GM18873 (cell line): ENCODE measurements around the gene RAB1A.
A peak's percentile ranks its signal among the peaks of the same experiment; 100 is the strongest.

Experiments
- ATAC-seq: cut with Tn5 transposase; IDR thresholded peaks from one replicate; pipeline ENCODE4 v1.9.1; 2021; ENCODE audit warnings: mild to moderate bottlenecking, moderate library complexity, moderate number of reproducible peaks; ENCODE audit not compliant: unreplicated experiment, low FRiP score

RAB1A gene

DNA sequence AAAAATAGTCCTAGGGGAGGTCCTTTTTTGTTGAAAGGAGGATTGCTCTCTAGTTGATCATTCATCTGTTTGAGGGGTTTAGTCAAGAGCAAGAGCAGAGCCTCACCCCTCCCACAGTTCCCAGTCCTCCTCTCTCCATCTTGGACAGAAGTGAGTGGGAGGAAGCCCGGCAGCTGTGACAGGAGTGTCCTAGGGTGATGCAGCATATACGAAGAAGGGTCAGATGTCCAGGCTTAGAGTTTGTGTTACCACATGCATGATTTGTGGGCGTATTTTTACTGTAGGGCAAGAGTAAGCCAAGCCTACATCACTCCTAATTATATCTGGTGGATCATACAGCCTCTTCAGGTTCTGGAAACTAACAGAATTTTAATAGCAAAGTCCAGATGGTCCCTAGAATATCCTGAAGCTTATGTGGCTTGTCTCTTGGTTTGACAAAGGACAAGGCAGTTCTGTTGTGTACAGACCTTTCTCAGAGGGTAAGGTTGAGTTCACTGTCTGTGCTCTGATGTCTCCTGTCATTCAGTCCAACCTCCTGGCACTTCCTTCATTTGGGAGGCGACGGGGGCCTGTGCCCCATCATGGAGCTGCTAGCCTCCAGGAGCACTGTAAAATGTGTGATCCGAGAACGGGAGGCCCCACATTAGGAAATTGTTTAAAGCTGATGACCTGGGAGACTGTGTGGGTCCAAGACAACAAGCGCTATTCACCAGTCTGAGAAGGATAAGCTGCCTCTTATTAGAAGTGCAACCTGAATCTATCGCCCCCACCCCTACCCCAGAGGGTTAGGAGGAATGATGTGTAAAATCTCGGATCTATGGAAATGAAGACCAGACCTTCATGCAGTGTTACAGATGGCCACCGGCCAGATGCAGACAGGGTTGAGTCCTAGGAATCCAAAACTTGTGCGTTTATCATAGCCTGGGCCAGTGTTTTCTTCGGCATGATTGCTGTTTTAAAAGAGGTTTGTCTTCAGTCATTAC, 66.8 kb downstream of the RAB1A start:
- no peak for ATAC-seq

DNA sequence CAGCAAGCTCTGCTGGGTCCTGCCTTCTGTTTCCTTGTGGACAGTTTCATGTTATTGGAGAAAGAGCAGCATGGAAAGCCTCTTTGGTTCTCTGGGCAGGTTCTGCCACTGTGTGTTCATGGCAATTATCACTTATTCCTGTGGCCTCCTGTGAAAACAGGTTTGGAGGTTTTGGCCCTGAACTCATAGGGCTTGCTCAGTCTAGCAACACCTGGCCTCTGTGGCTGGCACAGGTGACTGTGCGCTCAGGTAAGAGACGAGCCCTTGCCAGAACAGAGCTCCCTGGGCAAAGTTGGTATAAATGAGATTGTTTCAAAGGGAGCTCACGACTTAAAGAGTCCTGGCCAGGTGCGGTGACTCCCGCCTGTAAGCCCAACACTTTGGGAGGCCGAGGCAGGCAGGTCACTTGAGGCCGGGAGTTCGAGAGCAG, 68.0 kb downstream of the RAB1A start:
- ATAC-seq, result no peak

DNA sequence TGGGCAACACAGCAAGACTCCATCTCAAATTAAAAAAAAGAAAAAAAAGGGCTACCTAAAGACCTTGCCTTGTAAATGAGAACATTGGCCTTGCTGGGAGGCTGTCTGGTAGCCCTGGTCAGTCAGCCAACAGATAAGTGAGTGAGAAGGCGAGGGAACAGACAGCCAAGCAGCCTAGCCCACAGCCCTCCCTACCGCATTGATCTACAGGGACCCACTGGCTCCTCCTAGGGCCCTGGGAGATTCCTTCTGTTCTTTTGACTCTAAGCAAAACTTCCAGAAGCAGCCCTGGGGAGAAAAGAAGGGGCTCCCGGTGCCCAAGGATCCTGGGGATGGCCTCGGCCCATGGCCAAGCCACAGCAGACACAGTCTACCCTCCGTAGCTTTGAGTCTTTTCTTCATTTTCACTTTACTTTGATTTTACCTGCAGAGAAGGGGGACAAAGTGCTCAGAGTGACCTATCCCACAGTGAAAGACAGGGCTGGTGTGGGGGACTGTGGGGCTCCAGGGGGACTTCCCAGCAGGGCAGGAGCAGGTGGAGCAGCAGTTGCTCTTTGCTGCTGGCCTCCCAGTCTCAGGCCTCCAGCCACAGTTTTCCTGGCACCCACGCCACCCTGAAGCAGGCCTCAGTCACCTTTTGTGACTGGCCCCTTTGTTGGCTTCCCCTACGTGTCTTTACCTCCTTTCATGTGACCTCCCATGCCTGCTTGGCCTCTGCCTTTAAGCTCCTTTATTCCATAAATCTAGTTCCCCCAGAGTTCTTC, 68.6 kb downstream of the RAB1A start:
- ATAC-seq, result no peak

DNA sequence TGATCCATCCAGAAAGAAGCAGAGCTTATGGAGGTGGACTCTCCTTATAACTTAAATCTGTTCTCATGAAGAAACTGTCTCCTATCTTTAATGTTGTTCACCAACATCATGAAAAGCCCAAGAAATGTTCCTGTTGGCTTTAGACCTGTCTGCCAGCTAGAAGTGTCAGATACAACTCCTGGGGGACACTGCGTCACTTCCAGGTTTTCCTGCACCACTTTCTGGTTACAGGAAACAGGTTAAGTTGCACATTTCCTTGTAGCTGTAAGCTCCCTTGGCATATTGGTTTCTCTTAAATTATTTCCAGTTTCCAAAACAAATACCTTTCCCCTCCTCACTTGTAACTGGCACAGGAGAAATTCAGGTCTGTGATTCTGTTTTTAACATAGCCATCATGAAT, 70.8 kb downstream of the RAB1A start:
- no peak for ATAC-seq

DNA sequence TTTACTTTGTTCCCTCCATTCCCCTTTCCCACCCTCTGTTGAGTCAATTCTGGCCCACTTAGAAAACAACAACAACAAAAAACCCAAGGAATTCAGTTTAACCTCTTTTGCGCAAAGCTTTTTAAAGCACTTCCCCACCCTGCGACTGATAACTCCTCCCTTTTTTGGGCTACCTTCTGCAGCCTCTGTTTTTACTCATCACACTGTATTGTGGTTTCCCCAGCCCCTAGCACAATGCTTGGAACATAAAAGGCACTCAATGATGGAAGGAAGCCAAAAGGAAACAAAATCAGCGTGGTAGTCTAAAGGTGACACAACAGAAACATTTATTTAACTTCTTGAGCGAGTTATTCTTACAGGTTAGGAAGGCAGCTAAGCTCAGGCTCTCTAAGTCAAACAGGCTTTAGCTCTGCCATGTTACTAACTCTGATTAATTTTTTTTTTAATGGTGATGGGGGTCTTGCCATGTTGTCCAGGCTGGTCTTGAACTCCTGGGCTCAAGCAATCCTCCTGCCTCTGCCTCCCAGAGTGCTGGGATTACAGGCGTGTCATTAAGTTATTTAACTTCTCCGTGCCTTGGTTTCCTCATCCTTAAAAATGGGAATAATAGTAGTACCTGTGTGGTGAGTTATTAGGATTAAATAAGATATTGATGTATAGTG, 72.4 kb downstream of the RAB1A start:
- ATAC-seq, result no peak

DNA sequence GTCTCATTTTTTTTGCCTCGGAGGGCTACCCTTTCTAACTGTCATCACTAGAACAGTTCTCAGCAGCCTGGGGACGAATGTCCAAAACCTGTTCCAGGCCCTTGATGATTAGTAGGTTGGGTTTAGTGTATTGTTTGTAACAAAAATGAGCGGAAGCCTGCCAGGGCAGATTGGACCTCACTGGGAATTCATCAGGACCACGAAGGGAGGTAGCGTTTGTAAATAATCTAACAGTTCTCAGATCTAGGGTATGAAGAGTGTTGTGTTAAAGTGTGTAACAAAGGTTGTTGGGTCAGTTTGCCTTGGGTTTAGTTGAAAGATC, 72.9 kb downstream of the RAB1A start:
- ATAC-seq, result no peak

DNA sequence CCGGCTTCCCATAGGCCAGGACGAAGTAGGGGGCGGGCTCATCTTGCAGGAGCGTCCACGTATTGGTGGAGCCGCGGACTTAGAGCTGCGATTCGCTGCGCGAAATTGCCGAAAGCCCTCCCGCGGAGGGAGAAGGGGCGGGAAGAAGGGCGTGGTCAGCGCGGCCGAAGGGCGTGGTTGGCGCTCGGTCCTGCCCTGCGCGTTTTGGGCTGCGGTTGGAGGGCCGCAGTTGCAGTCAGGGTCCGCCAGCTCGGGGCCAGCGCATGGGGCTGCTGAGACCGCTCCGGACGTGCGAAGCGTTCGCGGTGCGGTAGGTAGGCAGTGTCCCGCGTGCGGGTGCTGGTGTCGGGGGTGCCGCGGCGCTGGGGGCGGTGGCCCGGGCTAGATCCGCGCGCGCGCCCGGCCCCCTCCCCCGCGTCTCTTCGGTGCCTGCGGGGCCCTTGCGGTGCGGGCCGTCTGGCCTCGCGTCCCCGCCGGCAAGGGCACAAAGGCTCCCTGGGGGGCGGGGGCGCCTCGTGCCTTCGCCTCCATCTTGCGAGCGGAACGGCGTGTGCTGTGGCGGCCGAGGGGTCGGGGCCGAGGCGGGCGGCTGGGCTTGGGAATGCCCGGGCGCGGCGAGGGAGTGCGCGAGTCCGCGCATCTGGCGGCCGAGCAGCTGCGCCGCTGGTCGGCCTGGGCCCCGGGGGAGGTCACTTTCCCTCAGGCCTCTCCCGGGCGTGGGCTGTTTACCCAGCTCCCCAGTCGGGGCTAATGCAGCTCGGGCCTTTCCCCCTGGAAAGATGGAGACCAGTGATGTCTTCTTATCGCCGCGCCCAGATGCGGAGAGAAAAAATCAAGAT, 73.5 kb downstream of the RAB1A start, which contains the start of gene CEP68:
Gene CEP68 (plus strand): TSS at position 202 of the 839 bp plus-strand sequence. CDS start 13,029 bp downstream, outside the sequence.
- ATAC-seq, result peak; percentile 84

DNA sequence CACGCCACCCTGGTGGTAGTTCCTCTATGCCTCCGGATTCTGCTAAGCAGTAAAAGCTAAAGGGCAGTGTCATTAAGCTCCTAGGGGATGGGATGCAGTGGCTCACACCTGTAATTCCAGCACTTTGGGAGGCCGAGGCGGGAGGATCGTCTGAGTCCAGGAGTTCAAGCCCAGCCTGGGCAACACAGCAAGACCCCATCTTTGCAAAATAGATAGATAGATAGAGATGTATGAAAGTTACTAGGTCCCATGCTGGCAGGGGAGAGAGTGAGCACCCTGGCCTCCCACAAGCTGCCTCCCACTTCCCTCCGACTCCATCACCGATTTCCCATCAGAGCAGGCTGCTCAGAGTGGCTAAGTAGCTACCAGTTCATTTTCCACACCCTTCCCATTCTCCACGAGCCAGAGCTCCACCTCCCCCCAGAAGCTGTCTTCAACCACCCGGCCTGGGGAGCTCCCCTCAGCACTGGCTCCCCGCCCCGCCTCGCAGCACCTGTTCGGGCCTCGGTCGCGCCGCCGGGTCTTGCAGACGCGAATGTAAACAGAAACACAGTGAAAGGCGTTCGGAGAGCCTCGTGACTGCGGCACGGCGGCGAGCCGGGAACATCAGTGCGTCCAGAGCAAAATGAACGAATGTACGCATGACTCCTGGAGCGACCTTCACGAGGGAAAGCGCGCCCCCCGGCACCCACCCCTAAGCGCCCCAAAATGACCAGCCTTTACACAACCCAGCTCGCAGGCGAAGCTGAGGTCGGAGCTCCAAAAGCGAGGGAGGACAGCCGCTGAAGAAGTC, 74.3 kb downstream of the RAB1A start:
- ATAC-seq, result peak; percentile 22

DNA sequence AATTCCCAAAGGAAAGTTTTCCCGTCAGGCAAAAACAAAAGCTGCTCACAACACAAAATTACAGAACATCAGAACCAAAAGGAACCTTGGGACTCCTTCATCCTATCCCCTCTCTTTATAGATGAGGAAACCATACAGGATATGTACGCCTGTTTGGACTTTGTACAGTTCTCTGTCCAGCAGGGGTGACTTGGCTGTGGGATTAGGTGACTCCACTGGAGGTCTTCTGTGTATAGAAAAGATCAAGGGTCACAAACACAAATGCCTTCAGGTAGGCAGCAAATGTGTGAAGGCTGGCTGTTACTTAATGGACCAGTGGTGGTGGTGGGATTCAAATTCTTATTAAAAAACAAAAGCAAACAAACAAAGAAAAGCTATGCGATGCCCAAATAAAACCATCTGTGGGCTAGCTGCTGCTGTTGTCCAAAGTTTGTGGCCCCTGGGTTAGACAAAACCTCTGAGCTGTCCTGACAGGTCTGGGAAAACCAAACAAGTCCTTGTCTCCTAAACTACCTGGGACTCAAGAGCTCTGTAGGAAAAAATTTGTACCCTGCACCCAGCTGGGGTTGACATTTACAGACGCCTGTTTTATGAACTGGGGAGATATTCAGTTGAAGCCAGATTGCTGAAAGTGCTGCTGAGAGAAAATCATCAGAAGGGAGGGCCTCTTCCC, 75.0 kb downstream of the RAB1A start:
- no peak for ATAC-seq

DNA sequence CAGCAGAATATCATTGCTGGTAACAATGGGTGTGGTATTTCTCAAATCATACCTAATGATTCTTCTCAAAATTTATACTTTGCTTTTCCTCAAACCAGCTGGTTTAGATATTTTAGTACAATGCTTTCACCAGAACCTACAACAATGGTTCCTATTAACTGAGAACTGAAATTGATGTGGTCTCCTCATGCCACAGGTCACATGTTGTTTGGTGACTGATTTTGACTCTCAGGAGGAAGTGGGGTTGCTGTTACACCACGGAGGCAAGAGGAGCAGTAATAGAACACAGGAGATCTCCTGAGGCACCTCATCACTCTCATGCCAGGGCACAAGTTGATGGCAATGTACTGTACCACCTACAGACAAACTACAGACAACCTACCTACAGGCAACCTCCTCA, 76.7 kb downstream of the RAB1A start:
- peak; percentile 51 for ATAC-seq

DNA sequence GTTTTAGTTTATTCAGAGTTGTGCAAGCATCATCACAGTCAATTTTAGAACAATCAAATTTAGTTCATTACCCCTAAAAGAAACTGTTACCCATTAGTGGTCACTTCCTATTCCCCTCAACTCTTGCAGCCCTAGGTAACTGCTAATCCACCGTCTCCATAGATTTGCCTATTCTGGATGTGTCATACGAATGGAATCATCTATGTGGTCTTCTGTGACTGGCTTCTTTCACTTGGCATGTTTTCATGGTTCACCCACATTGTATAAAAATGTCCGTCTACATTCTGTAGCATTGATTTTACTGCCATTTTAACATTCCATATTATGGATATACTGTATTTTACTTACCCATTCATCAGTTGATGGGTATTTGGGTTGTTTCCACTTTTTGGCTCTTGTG, 79.0 kb downstream of the RAB1A start:
- no peak for ATAC-seq

DNA sequence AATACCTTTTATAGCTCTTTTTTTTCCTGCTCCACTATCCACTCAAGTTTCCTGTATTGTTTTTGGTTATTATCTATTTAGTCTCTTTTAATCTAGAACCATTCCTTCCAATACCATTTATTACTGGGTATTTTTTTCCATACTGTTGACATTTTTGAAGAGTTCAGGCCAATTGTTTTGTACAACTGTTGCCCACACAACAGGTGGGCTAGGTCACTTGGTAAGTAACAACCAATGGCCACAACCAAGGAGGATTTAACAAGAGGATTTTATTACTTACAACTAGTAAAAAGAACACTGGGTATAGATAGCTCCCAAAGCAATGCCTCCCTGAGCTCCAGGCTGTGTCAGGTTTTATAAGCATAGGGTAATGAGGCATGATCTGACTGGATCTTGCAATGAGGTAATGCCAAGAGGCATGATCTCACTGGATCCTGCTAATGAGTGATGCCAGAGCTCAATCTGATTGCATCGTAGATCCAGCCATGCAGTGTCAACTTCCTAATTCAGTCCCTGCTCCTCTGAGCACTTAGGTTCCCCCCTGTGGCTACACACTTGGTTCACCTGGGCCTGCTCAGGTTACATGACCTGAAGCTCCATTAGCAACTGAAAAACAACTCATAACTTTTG, 80.8 kb downstream of the RAB1A start:
- no peak for ATAC-seq

DNA sequence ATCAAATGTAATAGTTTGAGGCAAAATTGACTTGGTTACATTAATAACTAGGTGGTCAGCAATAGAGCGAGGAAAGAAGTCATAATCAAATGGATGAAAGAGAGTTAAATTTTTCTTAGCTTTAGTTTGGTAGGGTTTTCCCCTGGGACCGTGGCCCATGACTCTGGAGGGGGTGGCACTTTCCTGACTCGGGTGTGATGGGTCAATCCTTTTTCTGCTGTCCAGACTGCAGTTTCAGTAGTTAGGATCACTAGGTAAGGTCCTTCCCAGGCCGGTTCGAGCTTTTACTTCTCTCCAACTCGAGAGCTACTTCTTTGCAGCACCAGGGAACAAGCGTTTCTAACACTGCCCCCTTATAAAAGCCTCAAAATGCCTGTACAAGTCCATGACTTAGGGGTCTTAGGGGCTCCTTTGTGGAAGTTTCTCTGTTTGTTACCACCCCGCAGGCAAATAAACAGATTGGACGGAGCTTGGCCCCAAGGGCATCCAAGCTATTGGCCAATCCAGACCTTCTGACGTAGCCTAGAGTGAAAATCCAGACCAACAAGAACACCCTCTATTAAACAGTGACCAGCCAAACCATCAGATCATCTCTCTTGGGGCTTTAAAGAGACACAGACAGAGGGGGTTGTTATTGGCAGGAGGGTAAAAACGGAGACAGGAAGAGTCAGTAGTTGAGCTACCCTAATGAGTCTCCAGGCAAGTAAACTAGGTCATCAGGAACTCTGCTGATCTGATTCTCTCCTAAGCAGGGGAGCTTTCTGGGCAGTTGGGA, 83.1 kb downstream of the RAB1A start:
- no peak for ATAC-seq

DNA sequence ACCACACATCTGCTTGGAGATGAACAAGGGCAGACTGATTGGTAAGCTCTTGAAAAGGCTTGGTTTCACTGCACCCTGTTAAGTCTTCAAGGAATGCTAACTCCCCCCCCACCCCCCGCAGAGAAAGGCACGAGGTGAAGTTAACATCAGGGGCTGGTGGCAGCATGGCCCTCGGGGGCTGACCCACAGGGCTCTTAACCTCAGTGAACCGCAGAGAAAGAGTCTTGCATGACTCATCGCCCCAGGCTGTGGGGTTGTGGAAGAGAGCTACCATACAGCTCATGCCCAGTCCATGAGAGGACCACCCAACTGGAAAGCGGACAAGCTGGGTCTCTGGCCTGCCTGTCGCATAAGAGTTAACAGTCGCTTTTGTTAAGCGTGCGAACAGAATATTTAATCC, 84.3 kb downstream of the RAB1A start:
- ATAC-seq, result no peak

DNA sequence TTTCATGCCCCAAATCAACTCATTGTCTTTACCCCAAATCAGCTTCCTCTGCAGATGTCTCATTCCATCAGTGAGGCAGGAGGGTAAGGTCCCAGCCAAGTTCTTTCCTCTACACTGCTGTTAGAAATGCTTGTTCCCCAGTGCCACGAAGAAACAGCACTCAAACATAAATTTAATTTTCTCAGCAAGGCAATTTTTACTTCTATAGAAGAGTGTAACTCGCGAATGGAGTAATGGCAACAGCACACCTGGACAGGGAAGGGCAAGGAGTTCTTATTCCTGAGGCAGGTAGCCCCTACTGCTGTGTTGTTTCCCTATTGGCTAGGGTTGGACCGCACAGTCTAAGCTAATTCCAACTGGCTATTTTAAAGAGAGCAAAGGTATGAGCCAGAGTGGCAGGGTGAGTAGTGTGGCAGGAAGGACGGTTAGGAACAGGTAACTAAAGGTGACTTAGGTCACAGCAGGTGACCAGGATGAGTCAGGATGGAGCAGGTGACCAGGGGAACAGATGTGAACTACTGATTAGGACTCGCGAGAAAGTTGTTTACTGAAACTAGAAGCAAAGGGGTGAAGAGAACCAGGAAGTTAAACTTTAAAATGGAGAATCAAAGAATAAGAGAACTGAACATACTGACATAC, 85.7 kb downstream of the RAB1A start:
- no peak for ATAC-seq

DNA sequence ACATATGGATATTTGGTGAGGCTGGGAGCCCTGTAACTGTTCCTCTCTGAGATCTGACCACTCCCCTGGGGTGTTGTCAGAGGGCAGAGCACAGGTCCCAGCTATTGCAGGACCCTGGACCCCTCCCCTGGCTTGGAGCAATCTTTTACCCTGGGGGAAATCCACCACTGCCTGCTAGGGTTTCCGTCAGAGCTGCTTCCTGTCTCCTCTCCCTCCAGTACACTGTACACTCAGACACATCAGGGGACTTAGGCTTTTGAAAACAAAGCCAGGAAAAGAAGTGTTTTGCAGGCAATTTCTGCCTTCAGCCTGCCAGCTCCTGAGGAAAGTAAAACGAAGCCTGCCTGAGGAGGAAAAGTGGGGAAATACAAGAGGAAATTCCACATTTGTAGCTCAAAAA, 86.9 kb downstream of the RAB1A start:
- ATAC-seq, result no peak
